ENCODE results near the gene LACC1. TPM values are rescaled to one million over a fixed set of nuclear protein-coding genes. Genes with fewer than 3 reads are reported as not detected.

Gene LACC1
- total and polyA plus RNA-seq, 2 donors (not counting 3 experiments of a cell fraction or from before 2014, with no cell fraction given): 1.2 to 4.0 TPM

DNA sequence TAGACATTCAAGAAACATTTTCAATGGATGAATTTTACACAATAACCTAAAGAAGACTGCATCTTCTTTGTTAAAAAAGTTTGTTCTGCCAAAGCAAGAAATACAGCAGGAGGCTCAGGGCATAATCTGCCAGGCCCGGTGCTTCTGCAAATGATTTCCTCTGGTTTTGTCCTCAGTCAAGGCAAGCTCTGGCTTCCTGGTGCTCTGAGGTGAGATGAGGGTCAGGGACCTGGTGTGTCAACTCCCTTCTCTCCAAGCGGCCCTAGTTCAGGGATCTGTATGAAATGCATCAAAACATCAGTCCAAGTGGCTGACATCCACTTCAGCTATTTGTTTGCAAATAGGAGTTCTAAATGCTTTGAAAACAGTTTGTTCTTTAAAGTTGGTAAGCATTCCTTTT, 31.6 kb downstream of the LACC1 start:
- no peak overlapping the region for H3K4me2 ChIP-seq (ENCODE audit: insufficient read depth, low read length)
- no peaks in the 10 kb centered on the region for H4K20me1 ChIP-seq (replicated peaks; ENCODE audit: control insufficient read depth, extremely low read depth, insufficient read depth, low read length)
- no peak for FAIRE-seq
- H3K9me1 ChIP-seq (replicated peaks; ENCODE audit: control insufficient read depth, extremely low read depth, insufficient read depth, low read length): no peaks in the 10 kb centered on the region
- TF ChIP-seq POLR2AphosphoS5 (IDR thresholded peaks at IDR 0.05; ENCODE audit: insufficient read depth, low read depth, low read length) (no peak), EZH2 (IDR thresholded peaks at IDR 0.05; ENCODE audit: borderline replicate concordance, low read depth, low read length, severe bottlenecking) (no peak), FOS (IDR thresholded peaks at IDR 0.05; ENCODE audit: borderline replicate concordance, insufficient read depth, low read length) (no peak), GATA2 (IDR thresholded peaks at IDR 0.05; ENCODE audit: insufficient read depth, insufficient read length, low read depth, low read length) (no peak), JUN (IDR thresholded peaks at IDR 0.05; ENCODE audit: borderline replicate concordance, insufficient read depth, insufficient read length, low read depth) (no peak)
- TF ChIP-seq, protein P1, sequence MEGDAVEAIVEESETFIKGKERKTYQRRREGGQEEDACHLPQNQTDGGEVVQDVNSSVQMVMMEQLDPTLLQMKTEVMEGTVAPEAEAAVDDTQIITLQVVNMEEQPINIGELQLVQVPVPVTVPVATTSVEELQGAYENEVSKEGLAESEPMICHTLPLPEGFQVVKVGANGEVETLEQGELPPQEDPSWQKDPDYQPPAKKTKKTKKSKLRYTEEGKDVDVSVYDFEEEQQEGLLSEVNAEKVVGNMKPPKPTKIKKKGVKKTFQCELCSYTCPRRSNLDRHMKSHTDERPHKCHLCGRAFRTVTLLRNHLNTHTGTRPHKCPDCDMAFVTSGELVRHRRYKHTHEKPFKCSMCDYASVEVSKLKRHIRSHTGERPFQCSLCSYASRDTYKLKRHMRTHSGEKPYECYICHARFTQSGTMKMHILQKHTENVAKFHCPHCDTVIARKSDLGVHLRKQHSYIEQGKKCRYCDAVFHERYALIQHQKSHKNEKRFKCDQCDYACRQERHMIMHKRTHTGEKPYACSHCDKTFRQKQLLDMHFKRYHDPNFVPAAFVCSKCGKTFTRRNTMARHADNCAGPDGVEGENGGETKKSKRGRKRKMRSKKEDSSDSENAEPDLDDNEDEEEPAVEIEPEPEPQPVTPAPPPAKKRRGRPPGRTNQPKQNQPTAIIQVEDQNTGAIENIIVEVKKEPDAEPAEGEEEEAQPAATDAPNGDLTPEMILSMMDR (IDR thresholded peaks at IDR 0.05; ENCODE audit: extremely low read depth in 1 of 2, insufficient read depth in 1 of 2, low read depth in 1 of 2, low read length in 2 of 2): no peak
- no peaks in the 10 kb centered on the region for H3K79me2 ChIP-seq (ENCODE audit: control insufficient read depth, insufficient read depth, low read length)
- H3K9me3 ChIP-seq (replicated peaks; ENCODE audit: control insufficient read depth, insufficient read depth, low read length): no peaks in the 10 kb centered on the region
- no peaks in the 10 kb centered on the region for H3K36me3 ChIP-seq (ENCODE audit: control insufficient read depth in 2 of 2, extremely low read depth in 1 of 2, insufficient read depth in 2 of 2, low read length in 2 of 2)
- DNase-seq (ENCODE audit: low read depth, low spot score): no peak
- dilution Hi-C loops (cut with MboI; ENCODE audit: extremely low pct_ligation_motif_present, low sequenced_read_pairs): loop anchor here (25.0 kb wide), 1 partner anchor 551 kb away; no protein-coding TSS in a partner anchor
- no peak overlapping the region for H3K4me3 ChIP-seq (replicated peaks in 1 of 3; ENCODE audit: insufficient read depth in 1 of 3, low read depth in 1 of 3, low read length in 3 of 3)
- intact Hi-C loops (cut with micrococcal nuclease): no loop called here
- no peak overlapping the region for H2AFZ ChIP-seq (ENCODE audit: low read depth, low read length)
- H3K4me1 ChIP-seq (ENCODE audit: control insufficient read depth, extremely low read depth, insufficient read depth, low read length): no peaks in the 10 kb centered on the region
- no peak overlapping the region for H3K9ac ChIP-seq (replicated peaks; ENCODE audit: extremely low read depth, insufficient read depth, low read length)
- CTCF ChIA-PET: interaction anchor here (1.0 to 5.0 kb wide), 7 partner anchors 12 to 561 kb away, joined by 3 to 46 read pairs (median 4); no protein-coding TSS in a partner anchor
- no peak overlapping the region for H3K27ac ChIP-seq (ENCODE audit: insufficient read depth, low read depth, low read length)
- POLR2A ChIA-PET: no interaction called here
- peaks cover 0 to 7% of the 10 kb centered on the region in 2 experiments for H3K27me3 ChIP-seq (ENCODE audit: control insufficient read depth in 2 of 2, insufficient read depth in 2 of 2, low read length in 2 of 2)
- BruUV-seq (replicated peaks): no TSS peak
